ENCODE results near the gene COQ10B.

DNA sequence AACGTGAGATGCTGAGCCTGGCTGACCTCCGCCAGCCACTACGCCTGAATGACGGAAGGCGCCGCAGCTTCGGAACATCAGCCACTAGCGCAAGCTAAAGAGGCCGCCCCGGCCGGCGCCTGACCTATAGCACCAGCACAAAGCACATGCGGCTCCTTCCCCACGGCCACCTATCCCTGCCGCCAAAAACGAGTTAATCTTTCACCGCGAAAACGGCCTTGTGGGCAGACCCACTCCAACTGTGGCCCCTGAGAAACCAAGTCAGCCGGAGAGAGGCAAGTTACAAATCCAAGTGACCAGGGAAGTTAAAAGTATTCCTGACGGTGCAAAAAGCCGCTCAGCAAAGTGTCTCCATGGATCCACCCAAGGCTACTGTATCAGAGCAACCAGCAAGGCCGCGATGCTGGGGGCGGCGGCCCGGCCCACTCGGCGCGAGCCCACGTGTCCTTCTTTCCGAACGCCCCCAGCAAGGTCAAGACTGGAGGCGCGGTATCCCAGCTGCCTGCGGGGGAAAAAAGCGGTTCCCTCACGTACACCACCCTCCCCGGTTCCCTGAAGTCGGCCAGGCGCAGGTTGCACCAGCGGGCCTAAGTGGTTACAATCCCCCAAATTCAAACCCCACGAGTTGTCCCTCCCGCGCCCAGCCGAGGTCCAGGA lies 45.7 kb downstream of the COQ10B start:
- TF ChIP-seq, protein P1, sequence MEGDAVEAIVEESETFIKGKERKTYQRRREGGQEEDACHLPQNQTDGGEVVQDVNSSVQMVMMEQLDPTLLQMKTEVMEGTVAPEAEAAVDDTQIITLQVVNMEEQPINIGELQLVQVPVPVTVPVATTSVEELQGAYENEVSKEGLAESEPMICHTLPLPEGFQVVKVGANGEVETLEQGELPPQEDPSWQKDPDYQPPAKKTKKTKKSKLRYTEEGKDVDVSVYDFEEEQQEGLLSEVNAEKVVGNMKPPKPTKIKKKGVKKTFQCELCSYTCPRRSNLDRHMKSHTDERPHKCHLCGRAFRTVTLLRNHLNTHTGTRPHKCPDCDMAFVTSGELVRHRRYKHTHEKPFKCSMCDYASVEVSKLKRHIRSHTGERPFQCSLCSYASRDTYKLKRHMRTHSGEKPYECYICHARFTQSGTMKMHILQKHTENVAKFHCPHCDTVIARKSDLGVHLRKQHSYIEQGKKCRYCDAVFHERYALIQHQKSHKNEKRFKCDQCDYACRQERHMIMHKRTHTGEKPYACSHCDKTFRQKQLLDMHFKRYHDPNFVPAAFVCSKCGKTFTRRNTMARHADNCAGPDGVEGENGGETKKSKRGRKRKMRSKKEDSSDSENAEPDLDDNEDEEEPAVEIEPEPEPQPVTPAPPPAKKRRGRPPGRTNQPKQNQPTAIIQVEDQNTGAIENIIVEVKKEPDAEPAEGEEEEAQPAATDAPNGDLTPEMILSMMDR (IDR thresholded peaks at IDR 0.05), result no peak
- peak in 1 of 2 donors; percentile 22 for TF ChIP-seq POLR2A (IDR thresholded peaks at IDR 0.05)
